ENCODE data around the gene KIAA0825. TPM values are rescaled to one million over a fixed set of nuclear protein-coding genes. Genes with fewer than 3 reads are reported as not detected.
"Not testable (repeated sequence)": the region's sequence is repeated elsewhere in the genome, so short reads cannot be mapped to it uniquely, and the experiment has no call there.

The KIAA0825 gene
- total RNA-seq, 4 donors from 2014 or later = 1.2 to 5.3 (median 4.0) TPM

GRCh38 chr5:94575196-94575595, 43.2 kb downstream of the KIAA0825 start:
- intact Hi-C loops (cut with DNase I; ENCODE audit: low total_unique reads) = no loop called here
- Histone ChIP-seq H3K27me3 (no peaks in the 10 kb centered on the region), H3K36me3 (peaks cover 0 to 1% (median 0%) of the 10 kb centered on the region in 4 donors), H3K9me3 (no peaks in the 10 kb centered on the region), H3K4me1 (no peaks in the 10 kb centered on the region), H3K4me3 (no peak overlapping the region), H3K27ac (no peak overlapping the region)
- no peak for DNase-seq
- in situ Hi-C loops (cut with MboI; ENCODE audit: low pct_ligation_motif_present in 1 of 4, low pct_unique_long_range_greater_than_20kb in 1 of 4, low sequenced_read_pairs in 3 of 4) = no loop called here
- WGBS, 2 donors (ENCODE audit: low coverage in 1 of 2) = 76 to 94% methylated on average over 2 to 4 of the region's 4 CpGs
- TF ChIP-seq POLR2A (IDR thresholded peaks at IDR 0.05) = no peak

- H3K36me3 ChIP-seq; DNase-seq; intact Hi-C loops (cut with DNase I; ENCODE audit: low total_unique reads); H3K27ac ChIP-seq; H3K27me3 ChIP-seq; H3K4me1 ChIP-seq; in situ Hi-C loops (cut with MboI; ENCODE audit: low pct_ligation_motif_present in 1 of 4, low pct_unique_long_range_greater_than_20kb in 1 of 4, low sequenced_read_pairs in 3 of 4); H3K9me3 ChIP-seq; H3K4me3 ChIP-seq: not testable (repeated sequence)
- WGBS, 2 donors (ENCODE audit: low coverage in 1 of 2) = 82% methylated on average over 1 of the region's 1 CpG; no CpG with 5 or more reads in 1 of the 2 donors
Measured at GRCh38 chr5:94573349-94573748, 45.1 kb downstream of the KIAA0825 start.

GRCh38 chr5:94571415-94571814, 47.0 kb downstream of the KIAA0825 start:
- Histone ChIP-seq H3K36me3 (peaks cover 0 to 1% (median 0%) of the 10 kb centered on the region in 4 donors), H3K9me3 (no peaks in the 10 kb centered on the region), H3K4me3 (no peak overlapping the region), H3K27ac (no peak overlapping the region), H3K4me1 (no peaks in the 10 kb centered on the region), H3K27me3 (no peaks in the 10 kb centered on the region)
- no peak for DNase-seq
- in situ Hi-C loops (cut with MboI; ENCODE audit: low pct_ligation_motif_present in 1 of 4, low pct_unique_long_range_greater_than_20kb in 1 of 4, low sequenced_read_pairs in 3 of 4) = no loop called here
- intact Hi-C loops (cut with DNase I; ENCODE audit: low total_unique reads) = no loop called here
- TF ChIP-seq POLR2AphosphoS5 (IDR thresholded peaks at IDR 0.05) = no peak
- no peak for TF ChIP-seq EP300 (IDR thresholded peaks at IDR 0.05; ENCODE audit: low read depth)
- TF ChIP-seq POLR2A (IDR thresholded peaks at IDR 0.05) = no peak
- TF ChIP-seq CTCF (IDR thresholded peaks at IDR 0.05) = no peak

- DNase-seq = no peak
- in situ Hi-C loops (cut with MboI; ENCODE audit: low pct_ligation_motif_present in 1 of 4, low pct_unique_long_range_greater_than_20kb in 1 of 4, low sequenced_read_pairs in 3 of 4) = no loop called here
- Histone ChIP-seq H3K36me3 (no peaks in the 10 kb centered on the region), H3K9me3 (no peaks in the 10 kb centered on the region), H3K27me3 (no peaks in the 10 kb centered on the region), H3K4me3 (no peak overlapping the region), H3K4me1 (no peaks in the 10 kb centered on the region), H3K27ac (no peak overlapping the region)
- 70% methylated on average over 1 of the region's 1 CpG; no CpG with 5 or more reads in 1 of the 2 donors for WGBS, 2 donors (ENCODE audit: low coverage in 1 of 2)
- intact Hi-C loops (cut with DNase I; ENCODE audit: low total_unique reads) = no loop called here
- no peak for TF ChIP-seq EP300 (IDR thresholded peaks at IDR 0.05; ENCODE audit: low read depth)
- TF ChIP-seq POLR2AphosphoS5 (IDR thresholded peaks at IDR 0.05) = no peak
- TF ChIP-seq POLR2A (IDR thresholded peaks at IDR 0.05) = no peak
- no peak for TF ChIP-seq CTCF (IDR thresholded peaks at IDR 0.05)
Measured at GRCh38 chr5:94564812-94565211, 53.6 kb downstream of the KIAA0825 start.

- H3K4me1 ChIP-seq = no peaks in the 10 kb centered on the region
- no peak overlapping the region for H3K27ac ChIP-seq
- intact Hi-C loops (cut with DNase I; ENCODE audit: low total_unique reads) = no loop called here
- TF ChIP-seq EP300 (IDR thresholded peaks at IDR 0.05; ENCODE audit: low read depth) = no peak
- no peak for TF ChIP-seq POLR2AphosphoS5 (IDR thresholded peaks at IDR 0.05)
- TF ChIP-seq POLR2A (IDR thresholded peaks at IDR 0.05) = no peak
- no peak for TF ChIP-seq CTCF (IDR thresholded peaks at IDR 0.05)
- H3K9me3 ChIP-seq = no peaks in the 10 kb centered on the region
- no peaks in the 10 kb centered on the region for H3K27me3 ChIP-seq
- in situ Hi-C loops (cut with MboI; ENCODE audit: low pct_ligation_motif_present in 1 of 4, low pct_unique_long_range_greater_than_20kb in 1 of 4, low sequenced_read_pairs in 3 of 4) = no loop called here
- no peak overlapping the region for H3K4me3 ChIP-seq
- WGBS, 2 donors (ENCODE audit: low coverage in 1 of 2) = 86 to 95% methylated on average over 2 of the region's 2 CpGs
- DNase-seq = no peak
- no peaks in the 10 kb centered on the region for H3K36me3 ChIP-seq
Measured at GRCh38 chr5:94562327-94562971, 56.0 kb downstream of the KIAA0825 start.
